ENCODE measurements around the gene TM9SF2. TPM values are rescaled to one million over a fixed set of nuclear protein-coding genes. Genes with fewer than 3 reads are reported as not detected.
A peak's percentile ranks its signal among the peaks of the same experiment; 100 is the strongest.

TM9SF2 gene
- total RNA-seq, 1 experiment from 2014 or later, result 67.9 TPM

DNA sequence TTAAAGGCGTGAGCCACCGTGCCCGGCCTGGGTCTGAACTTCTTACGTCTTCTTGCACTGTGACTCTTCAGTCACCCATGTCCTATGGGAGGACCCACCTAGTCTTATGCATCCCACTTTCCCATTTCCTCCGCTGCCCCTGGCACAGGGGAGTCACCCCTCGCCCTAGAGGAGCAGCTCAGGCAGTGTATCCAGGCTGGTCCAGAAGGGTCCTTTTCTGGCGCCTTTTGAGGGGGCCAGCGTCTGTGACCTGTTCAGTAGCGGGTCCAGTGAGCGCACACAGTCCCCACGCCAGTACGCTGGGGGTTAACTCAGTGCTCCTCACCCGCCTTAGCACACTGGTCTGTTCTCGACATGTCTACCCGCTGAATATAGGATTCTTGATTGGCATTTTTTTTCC, 107.1 kb downstream of the TM9SF2 start:
- Histone ChIP-seq H3K4me1 (ENCODE audit: control insufficient read depth, insufficient read depth, low read length) (peaks cover 14% of the 10 kb centered on the region), H3K36me3 (ENCODE audit: control insufficient read depth, insufficient read depth, low read length) (peaks cover 2% of the 10 kb centered on the region; the same call in 1 of the 2 replicates), H3K9me3 (ENCODE audit: control insufficient read depth, insufficient read depth, low read depth, low read length) (no peaks in the 10 kb centered on the region), H3K4me3 (ENCODE audit: low read depth in 2 of 2, low read length in 2 of 2) (no peak overlapping the region), H3K27ac (ENCODE audit: low read length) (no peak overlapping the region), H3K27me3 (ENCODE audit: control insufficient read depth, insufficient read depth, low read length) (no peaks in the 10 kb centered on the region)
- BruUV-seq (replicated peaks), result no TSS peak
- ATAC-seq, result no peak
- TF ChIP-seq, protein P1, sequence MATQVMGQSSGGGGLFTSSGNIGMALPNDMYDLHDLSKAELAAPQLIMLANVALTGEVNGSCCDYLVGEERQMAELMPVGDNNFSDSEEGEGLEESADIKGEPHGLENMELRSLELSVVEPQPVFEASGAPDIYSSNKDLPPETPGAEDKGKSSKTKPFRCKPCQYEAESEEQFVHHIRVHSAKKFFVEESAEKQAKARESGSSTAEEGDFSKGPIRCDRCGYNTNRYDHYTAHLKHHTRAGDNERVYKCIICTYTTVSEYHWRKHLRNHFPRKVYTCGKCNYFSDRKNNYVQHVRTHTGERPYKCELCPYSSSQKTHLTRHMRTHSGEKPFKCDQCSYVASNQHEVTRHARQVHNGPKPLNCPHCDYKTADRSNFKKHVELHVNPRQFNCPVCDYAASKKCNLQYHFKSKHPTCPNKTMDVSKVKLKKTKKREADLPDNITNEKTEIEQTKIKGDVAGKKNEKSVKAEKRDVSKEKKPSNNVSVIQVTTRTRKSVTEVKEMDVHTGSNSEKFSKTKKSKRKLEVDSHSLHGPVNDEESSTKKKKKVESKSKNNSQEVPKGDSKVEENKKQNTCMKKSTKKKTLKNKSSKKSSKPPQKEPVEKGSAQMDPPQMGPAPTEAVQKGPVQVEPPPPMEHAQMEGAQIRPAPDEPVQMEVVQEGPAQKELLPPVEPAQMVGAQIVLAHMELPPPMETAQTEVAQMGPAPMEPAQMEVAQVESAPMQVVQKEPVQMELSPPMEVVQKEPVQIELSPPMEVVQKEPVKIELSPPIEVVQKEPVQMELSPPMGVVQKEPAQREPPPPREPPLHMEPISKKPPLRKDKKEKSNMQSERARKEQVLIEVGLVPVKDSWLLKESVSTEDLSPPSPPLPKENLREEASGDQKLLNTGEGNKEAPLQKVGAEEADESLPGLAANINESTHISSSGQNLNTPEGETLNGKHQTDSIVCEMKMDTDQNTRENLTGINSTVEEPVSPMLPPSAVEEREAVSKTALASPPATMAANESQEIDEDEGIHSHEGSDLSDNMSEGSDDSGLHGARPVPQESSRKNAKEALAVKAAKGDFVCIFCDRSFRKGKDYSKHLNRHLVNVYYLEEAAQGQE (IDR thresholded peaks at IDR 0.05; ENCODE audit: insufficient read depth in 1 of 2, low read depth in 2 of 2, low read length in 1 of 2), result no peak
- TF ChIP-seq, protein P2, sequence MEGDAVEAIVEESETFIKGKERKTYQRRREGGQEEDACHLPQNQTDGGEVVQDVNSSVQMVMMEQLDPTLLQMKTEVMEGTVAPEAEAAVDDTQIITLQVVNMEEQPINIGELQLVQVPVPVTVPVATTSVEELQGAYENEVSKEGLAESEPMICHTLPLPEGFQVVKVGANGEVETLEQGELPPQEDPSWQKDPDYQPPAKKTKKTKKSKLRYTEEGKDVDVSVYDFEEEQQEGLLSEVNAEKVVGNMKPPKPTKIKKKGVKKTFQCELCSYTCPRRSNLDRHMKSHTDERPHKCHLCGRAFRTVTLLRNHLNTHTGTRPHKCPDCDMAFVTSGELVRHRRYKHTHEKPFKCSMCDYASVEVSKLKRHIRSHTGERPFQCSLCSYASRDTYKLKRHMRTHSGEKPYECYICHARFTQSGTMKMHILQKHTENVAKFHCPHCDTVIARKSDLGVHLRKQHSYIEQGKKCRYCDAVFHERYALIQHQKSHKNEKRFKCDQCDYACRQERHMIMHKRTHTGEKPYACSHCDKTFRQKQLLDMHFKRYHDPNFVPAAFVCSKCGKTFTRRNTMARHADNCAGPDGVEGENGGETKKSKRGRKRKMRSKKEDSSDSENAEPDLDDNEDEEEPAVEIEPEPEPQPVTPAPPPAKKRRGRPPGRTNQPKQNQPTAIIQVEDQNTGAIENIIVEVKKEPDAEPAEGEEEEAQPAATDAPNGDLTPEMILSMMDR (IDR thresholded peaks at IDR 0.05), result no peak
- no peak for TF ChIP-seq SIN3A (IDR thresholded peaks at IDR 0.05; ENCODE audit: borderline replicate concordance, insufficient read depth, low read depth, low read length)
- no peak for TF ChIP-seq POLR2AphosphoS5 (IDR thresholded peaks at IDR 0.05; ENCODE audit: low read depth, low read length)
- TF ChIP-seq TCF7L2 (IDR thresholded peaks at IDR 0.05; ENCODE audit: low read depth, low read length), result no peak
- CTCF ChIA-PET, result no interaction called here
- POLR2A ChIA-PET, result no interaction called here
- intact Hi-C loops (cut with micrococcal nuclease; ENCODE audit: unreplicated experiment), result no loop called here
- in situ Hi-C loops (cut with HindIII; ENCODE audit: low pct_unique_long_range_greater_than_20kb, low sequenced_read_pairs), result no loop called here
- no peak for DNase-seq (ENCODE audit: low read depth, low spot score)

DNA sequence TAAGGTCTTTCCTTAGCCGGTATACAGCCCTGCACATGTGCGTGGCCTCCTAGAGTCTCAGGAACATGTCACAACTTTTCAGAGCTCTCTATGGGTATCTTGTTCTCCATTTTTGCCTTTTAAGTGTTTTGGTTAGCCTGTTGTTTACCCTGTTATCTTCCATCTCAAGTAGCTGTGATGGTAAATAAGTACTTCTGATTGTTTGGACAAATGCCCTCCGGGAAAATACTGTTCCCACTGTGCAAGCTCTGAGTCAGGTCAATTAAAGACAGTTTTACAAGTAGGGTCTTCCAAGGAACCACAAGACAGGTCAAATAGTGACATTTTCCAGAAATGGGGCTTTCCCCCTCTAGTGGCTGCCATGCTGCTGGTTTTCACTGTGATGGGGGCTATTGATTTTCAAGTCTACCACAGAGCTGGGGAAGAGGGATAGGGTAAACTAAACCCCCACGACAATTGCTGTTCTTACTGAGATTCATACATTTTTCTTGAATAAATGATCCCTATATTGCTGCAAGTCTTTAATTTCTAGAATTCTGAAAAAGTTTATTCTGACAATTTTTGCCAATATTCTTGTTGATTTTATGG, 109.5 kb downstream of the TM9SF2 start:
- no peak for ATAC-seq
- intact Hi-C loops (cut with micrococcal nuclease; ENCODE audit: unreplicated experiment) (no loop called here), in situ Hi-C loops (cut with HindIII; ENCODE audit: low pct_unique_long_range_greater_than_20kb, low sequenced_read_pairs) (no loop called here)

More for the DNA sequence above, 109.5 kb downstream of the TM9SF2 start:
- DNase-seq (ENCODE audit: low read depth, low spot score), result no peak
- TF ChIP-seq TCF7L2 (IDR thresholded peaks at IDR 0.05; ENCODE audit: low read depth, low read length), result no peak
- TF ChIP-seq, protein P2 (IDR thresholded peaks at IDR 0.05), result peak; percentile 32
- BruUV-seq (replicated peaks), result no TSS peak
- no peaks in the 10 kb centered on the region for H3K27me3 ChIP-seq (ENCODE audit: control insufficient read depth, insufficient read depth, low read length)
- H3K27ac ChIP-seq (ENCODE audit: low read length), result no peak overlapping the region
- peaks cover 9% of the 10 kb centered on the region for H3K4me1 ChIP-seq (ENCODE audit: control insufficient read depth, insufficient read depth, low read length)
- H3K36me3 ChIP-seq (ENCODE audit: control insufficient read depth, insufficient read depth, low read length), result peaks cover 2% of the 10 kb centered on the region; the same call in 1 of the 2 replicates
- ChIA-PET CTCF (no interaction called here), POLR2A (no interaction called here)
- no peaks in the 10 kb centered on the region for H3K9me3 ChIP-seq (ENCODE audit: control insufficient read depth, insufficient read depth, low read depth, low read length)
- H3K4me3 ChIP-seq (ENCODE audit: low read depth in 2 of 2, low read length in 2 of 2), result no peak overlapping the region

Other genes starting within 250 kb of the TM9SF2 start
- gene GPR18, start 243.1 kb upstream of the TM9SF2 start, total RNA-seq (2021; ENCODE audit: unreplicated experiment), result not detected
- 0.15 TPM for gene GPR183, start 194.1 kb upstream of the TM9SF2 start, total RNA-seq (2021; ENCODE audit: unreplicated experiment)
- 2.5 TPM for gene CLYBL, start 105.2 kb downstream of the TM9SF2 start, total RNA-seq (2021; ENCODE audit: unreplicated experiment)

Data from Panc1 (cell line).